ENCODE data around the gene ZFTA.

Gene ZFTA

GRCh38 chr11:63800921-63801320 lies 32.3 kb upstream of the ZFTA start:
- TF ChIP-seq FOXM1 (IDR thresholded peaks at IDR 0.05; ENCODE audit: borderline replicate concordance, low read depth) (no peak), EGR1 (IDR thresholded peaks at IDR 0.05) (no peak), REST (IDR thresholded peaks at IDR 0.05; ENCODE audit: low read depth) (no peak), YY1 (IDR thresholded peaks at IDR 0.05; ENCODE audit: low read depth) (no peak), RAD21 (IDR thresholded peaks at IDR 0.05; ENCODE audit: low read depth) (no peak), MAX (IDR thresholded peaks at IDR 0.05) (no peak), TAF1 (IDR thresholded peaks at IDR 0.05; ENCODE audit: low read depth) (no peak), NFIC (IDR thresholded peaks at IDR 0.05) (no peak), CREB1 (IDR thresholded peaks at IDR 0.05; ENCODE audit: low read depth) (no peak), ZBTB7A (IDR thresholded peaks at IDR 0.05; ENCODE audit: low read depth) (no peak), TEAD4 (IDR thresholded peaks at IDR 0.05) (no peak)

- TF ChIP-seq EGR1 (IDR thresholded peaks at IDR 0.05) = no peak
- TF ChIP-seq CREB1 (IDR thresholded peaks at IDR 0.05; ENCODE audit: low read depth) = no peak
- TF ChIP-seq TEAD4 (IDR thresholded peaks at IDR 0.05) = no peak
- no peak for TF ChIP-seq FOXM1 (IDR thresholded peaks at IDR 0.05; ENCODE audit: borderline replicate concordance, low read depth)
- no peak for TF ChIP-seq USF1 (IDR thresholded peaks at IDR 0.05)
- TF ChIP-seq YY1 (IDR thresholded peaks at IDR 0.05; ENCODE audit: low read depth) = no peak
These were observed 26.5 kb upstream of the ZFTA start for GRCh38 chr11:63795066-63795465.

- no peak for TF ChIP-seq FOXM1 (IDR thresholded peaks at IDR 0.05; ENCODE audit: borderline replicate concordance, low read depth)
- TF ChIP-seq TEAD4 (IDR thresholded peaks at IDR 0.05) = no peak
- no peak for TF ChIP-seq EP300 (IDR thresholded peaks at IDR 0.05; ENCODE audit: borderline replicate concordance)
- TF ChIP-seq REST (IDR thresholded peaks at IDR 0.05; ENCODE audit: low read depth) = no peak
- TF ChIP-seq MAX (IDR thresholded peaks at IDR 0.05) = no peak
- TF ChIP-seq CREB1 (IDR thresholded peaks at IDR 0.05; ENCODE audit: low read depth) = no peak
- TF ChIP-seq EGR1 (IDR thresholded peaks at IDR 0.05) = no peak
- no peak for TF ChIP-seq USF1 (IDR thresholded peaks at IDR 0.05)
- no peak for TF ChIP-seq RAD21 (IDR thresholded peaks at IDR 0.05; ENCODE audit: low read depth)
- TF ChIP-seq CEBPB (IDR thresholded peaks at IDR 0.05) = no peak
- no peak for TF ChIP-seq NFIC (IDR thresholded peaks at IDR 0.05)
- TF ChIP-seq TAF1 (IDR thresholded peaks at IDR 0.05; ENCODE audit: low read depth) = no peak
- no peak for TF ChIP-seq YY1 (IDR thresholded peaks at IDR 0.05; ENCODE audit: low read depth)
- TF ChIP-seq ZBTB7A (IDR thresholded peaks at IDR 0.05; ENCODE audit: low read depth) = no peak
- no peak for TF ChIP-seq TCF12 (IDR thresholded peaks at IDR 0.05; ENCODE audit: low read depth)
These were observed 24.6 kb upstream of the ZFTA start for GRCh38 chr11:63793161-63793560.

GRCh38 chr11:63791495-63792167 lies 23.1 kb upstream of the ZFTA start:
- TF ChIP-seq TEAD4 (IDR thresholded peaks at IDR 0.05) (no peak), EGR1 (IDR thresholded peaks at IDR 0.05) (no peak), CREB1 (IDR thresholded peaks at IDR 0.05; ENCODE audit: low read depth) (no peak)

GRCh38 chr11:63785823-63786222 lies 17.2 kb upstream of the ZFTA start:
- TF ChIP-seq RAD21 (IDR thresholded peaks at IDR 0.05; ENCODE audit: low read depth) (no peak), NFIC (IDR thresholded peaks at IDR 0.05) (no peak), TAF1 (IDR thresholded peaks at IDR 0.05; ENCODE audit: low read depth) (no peak), ZBTB7A (IDR thresholded peaks at IDR 0.05; ENCODE audit: low read depth) (no peak), CREB1 (IDR thresholded peaks at IDR 0.05; ENCODE audit: low read depth) (no peak), YY1 (IDR thresholded peaks at IDR 0.05; ENCODE audit: low read depth) (no peak), EP300 (IDR thresholded peaks at IDR 0.05; ENCODE audit: borderline replicate concordance) (no peak), REST (IDR thresholded peaks at IDR 0.05; ENCODE audit: low read depth) (no peak), USF1 (IDR thresholded peaks at IDR 0.05) (no peak), TCF12 (IDR thresholded peaks at IDR 0.05; ENCODE audit: low read depth) (no peak), MAX (IDR thresholded peaks at IDR 0.05) (no peak), EGR1 (IDR thresholded peaks at IDR 0.05) (no peak), TEAD4 (IDR thresholded peaks at IDR 0.05) (no peak), CEBPB (IDR thresholded peaks at IDR 0.05) (no peak), FOXM1 (IDR thresholded peaks at IDR 0.05; ENCODE audit: borderline replicate concordance, low read depth) (no peak)

Measured in Ishikawa (cell line).